ENCODE data around the gene KLHL28. TPM values are rescaled to one million over a fixed set of nuclear protein-coding genes. Genes with fewer than 3 reads are reported as not detected.

KLHL28 gene
- 15.9 and 16.9 TPM in 2 replicates for total RNA-seq

GRCh38 chr14:44961554-44962333 is at the start of gene KLHL28, which contains the start of gene TOGARAM1:
Gene KLHL28, minus strand, starts transcription at chr14:44961947. Its CDS starts 16,019 bp downstream, at chr14:44945928.
Gene TOGARAM1, plus strand, starts transcription at chr14:44962190. Its CDS starts 232 bp downstream, at chr14:44962422.
- peak; percentile 96 for DNase-seq (ENCODE audit: low spot score)
- intact Hi-C loops (cut with micrococcal nuclease), result loop anchor here (1.0 to 2.0 kb wide), 9 partner anchors 21 to 307 kb away; partner anchors contain the start of genes FANCM, MIS18BP1 and PRPF39
- Mint-ChIP-seq H3K36me3 (ENCODE audit: low read depth) (peaks cover 11% of the 10 kb centered on the region), H3K27me3 (ENCODE audit: insufficient read depth) (no peaks in the 10 kb centered on the region), H3K27ac (no peak within 1 kb of the TSS), H3K4me3 (no peak within 1 kb of the TSS), H3K9me3 (no peaks in the 10 kb centered on the region), H3K4me1 (ENCODE audit: low read depth) (peaks cover 40% of the 10 kb centered on the region)

GRCh38 chr14:45003924-45004323 is 42.2 kb upstream of the KLHL28 start:
- no peak for DNase-seq (ENCODE audit: low spot score)
- Mint-ChIP-seq H3K27me3 (ENCODE audit: insufficient read depth) (no peaks in the 10 kb centered on the region), H3K4me3 (no peak overlapping the region), H3K36me3 (ENCODE audit: low read depth) (peaks cover 9% of the 10 kb centered on the region), H3K4me1 (ENCODE audit: low read depth) (no peaks in the 10 kb centered on the region), H3K9me3 (no peaks in the 10 kb centered on the region), H3K27ac (no peak overlapping the region)
- intact Hi-C loops (cut with micrococcal nuclease), result no loop called here

GRCh38 chr14:44995770-44996294 is 34.1 kb upstream of the KLHL28 start:
- no peak overlapping the region for H3K4me3 Mint-ChIP-seq
- H3K27me3 Mint-ChIP-seq (ENCODE audit: insufficient read depth), result no peaks in the 10 kb centered on the region
- H3K4me1 Mint-ChIP-seq (ENCODE audit: low read depth), result no peaks in the 10 kb centered on the region
- intact Hi-C loops (cut with micrococcal nuclease), result no loop called here
- H3K36me3 Mint-ChIP-seq (ENCODE audit: low read depth), result peaks cover 18% of the 10 kb centered on the region
- no peaks in the 10 kb centered on the region for H3K9me3 Mint-ChIP-seq
- DNase-seq (ENCODE audit: low spot score), result no peak
- no peak overlapping the region for H3K27ac Mint-ChIP-seq

GRCh38 chr14:44995196-44995595 is 33.4 kb upstream of the KLHL28 start:
- Mint-ChIP-seq H3K27ac (no peak overlapping the region), H3K4me1 (ENCODE audit: low read depth) (peaks cover 5% of the 10 kb centered on the region), H3K4me3 (no peak overlapping the region), H3K36me3 (ENCODE audit: low read depth) (peaks cover 14% of the 10 kb centered on the region), H3K27me3 (ENCODE audit: insufficient read depth) (no peaks in the 10 kb centered on the region), H3K9me3 (no peaks in the 10 kb centered on the region)
- no peak for DNase-seq (ENCODE audit: low spot score)
- intact Hi-C loops (cut with micrococcal nuclease), result no loop called here

- intact Hi-C loops (cut with micrococcal nuclease), result no loop called here
- peaks cover 1% of the 10 kb centered on the region for H3K36me3 Mint-ChIP-seq (ENCODE audit: low read depth)
- no peaks in the 10 kb centered on the region for H3K27me3 Mint-ChIP-seq (ENCODE audit: insufficient read depth)
- no peaks in the 10 kb centered on the region for H3K9me3 Mint-ChIP-seq
- H3K27ac Mint-ChIP-seq, result no peak overlapping the region
- H3K4me1 Mint-ChIP-seq (ENCODE audit: low read depth), result peaks cover 13% of the 10 kb centered on the region
- no peak overlapping the region for H3K4me3 Mint-ChIP-seq
- no peak for DNase-seq (ENCODE audit: low spot score)
Measured at GRCh38 chr14:44990533-44990932, 28.8 kb upstream of the KLHL28 start.

- intact Hi-C loops (cut with micrococcal nuclease), result no loop called here
- H3K4me1 Mint-ChIP-seq (ENCODE audit: low read depth), result peaks cover 13% of the 10 kb centered on the region
- peaks cover 1% of the 10 kb centered on the region for H3K36me3 Mint-ChIP-seq (ENCODE audit: low read depth)
- H3K9me3 Mint-ChIP-seq, result no peaks in the 10 kb centered on the region
- no peak overlapping the region for H3K4me3 Mint-ChIP-seq
- no peak overlapping the region for H3K27ac Mint-ChIP-seq
- no peaks in the 10 kb centered on the region for H3K27me3 Mint-ChIP-seq (ENCODE audit: insufficient read depth)
- DNase-seq (ENCODE audit: low spot score), result no peak
Measured at GRCh38 chr14:44989497-44990440, 28.0 kb upstream of the KLHL28 start.

GRCh38 chr14:44988694-44989093 is 26.9 kb upstream of the KLHL28 start:
- peaks cover 1% of the 10 kb centered on the region for H3K36me3 Mint-ChIP-seq (ENCODE audit: low read depth)
- intact Hi-C loops (cut with micrococcal nuclease), result no loop called here
- no peak overlapping the region for H3K27ac Mint-ChIP-seq
- no peaks in the 10 kb centered on the region for H3K9me3 Mint-ChIP-seq
- peaks cover 13% of the 10 kb centered on the region for H3K4me1 Mint-ChIP-seq (ENCODE audit: low read depth)
- H3K27me3 Mint-ChIP-seq (ENCODE audit: insufficient read depth), result no peaks in the 10 kb centered on the region
- no peak for DNase-seq (ENCODE audit: low spot score)
- no peak overlapping the region for H3K4me3 Mint-ChIP-seq

GRCh38 chr14:44982594-44982993 is 20.8 kb upstream of the KLHL28 start:
- Mint-ChIP-seq H3K4me3 (no peak overlapping the region), H3K27ac (peak overlapping the region; percentile 47), H3K27me3 (ENCODE audit: insufficient read depth) (no peaks in the 10 kb centered on the region), H3K36me3 (ENCODE audit: low read depth) (no peaks in the 10 kb centered on the region), H3K4me1 (ENCODE audit: low read depth) (peaks cover 22% of the 10 kb centered on the region), H3K9me3 (no peaks in the 10 kb centered on the region)
- no peak for DNase-seq (ENCODE audit: low spot score)
- intact Hi-C loops (cut with micrococcal nuclease), result loop anchor here (1.0 kb wide), 1 partner anchor 20 kb away; the partner anchor contains the start of gene TOGARAM1

- H3K4me3 Mint-ChIP-seq, result no peak overlapping the region
- DNase-seq (ENCODE audit: low spot score), result no peak
Measured at GRCh38 chr14:44981198-44981597, 19.5 kb upstream of the KLHL28 start.

GRCh38 chr14:44979740-44980356 is 18.1 kb upstream of the KLHL28 start:
- intact Hi-C loops (cut with micrococcal nuclease), result no loop called here
- H3K4me3 Mint-ChIP-seq, result no peak overlapping the region
- H3K4me1 Mint-ChIP-seq (ENCODE audit: low read depth), result peaks cover 22% of the 10 kb centered on the region
- no peak for DNase-seq (ENCODE audit: low spot score)
- H3K36me3 Mint-ChIP-seq (ENCODE audit: low read depth), result peaks cover 2% of the 10 kb centered on the region
- H3K27ac Mint-ChIP-seq, result no peak overlapping the region
- no peaks in the 10 kb centered on the region for H3K9me3 Mint-ChIP-seq
- H3K27me3 Mint-ChIP-seq (ENCODE audit: insufficient read depth), result no peaks in the 10 kb centered on the region

More at GRCh38 chr14:44981198-44981597, 19.5 kb upstream of the KLHL28 start:
- Mint-ChIP-seq H3K4me1 (ENCODE audit: low read depth) (peaks cover 22% of the 10 kb centered on the region), H3K27ac (no peak overlapping the region), H3K36me3 (ENCODE audit: low read depth) (peaks cover under 1% of the 10 kb centered on the region), H3K9me3 (no peaks in the 10 kb centered on the region), H3K27me3 (ENCODE audit: insufficient read depth) (no peaks in the 10 kb centered on the region)
- intact Hi-C loops (cut with micrococcal nuclease), result no loop called here

GRCh38 chr14:44979273-44979672 is 17.5 kb upstream of the KLHL28 start:
- DNase-seq (ENCODE audit: low spot score), result no peak
- H3K9me3 Mint-ChIP-seq, result no peaks in the 10 kb centered on the region

GRCh38 chr14:44971459-44971858 is 9.7 kb upstream of the KLHL28 start:
- DNase-seq (ENCODE audit: low spot score), result no peak
- H3K36me3 Mint-ChIP-seq (ENCODE audit: low read depth), result peaks cover 37% of the 10 kb centered on the region
- H3K27me3 Mint-ChIP-seq (ENCODE audit: insufficient read depth), result no peaks in the 10 kb centered on the region
- peaks cover 14% of the 10 kb centered on the region for H3K9me3 Mint-ChIP-seq
- peaks cover 71% of the 10 kb centered on the region for H3K4me1 Mint-ChIP-seq (ENCODE audit: low read depth)
- H3K27ac Mint-ChIP-seq, result no peak overlapping the region
- intact Hi-C loops (cut with micrococcal nuclease), result loop anchor here (1.0 kb wide), 1 partner anchor 8 kb away; no protein-coding TSS in a partner anchor
- no peak overlapping the region for H3K4me3 Mint-ChIP-seq

More at GRCh38 chr14:44979273-44979672, 17.5 kb upstream of the KLHL28 start:
- Mint-ChIP-seq H3K36me3 (ENCODE audit: low read depth) (peaks cover 2% of the 10 kb centered on the region), H3K4me3 (no peak overlapping the region), H3K27ac (no peak overlapping the region), H3K27me3 (ENCODE audit: insufficient read depth) (no peaks in the 10 kb centered on the region), H3K4me1 (ENCODE audit: low read depth) (peaks cover 26% of the 10 kb centered on the region)
- intact Hi-C loops (cut with micrococcal nuclease), result no loop called here
